Raji (cell line): Measurements from ENCODE around the gene RET.

Experiments used
- POLR2A ChIP-seq: IDR thresholded peaks from 2 replicates; pipeline ENCODE4 v1.6.1; 2011; ENCODE audit warnings: low read depth, low read length, control low read depth; ENCODE audit not compliant: insufficient read depth

RET gene

DNA sequence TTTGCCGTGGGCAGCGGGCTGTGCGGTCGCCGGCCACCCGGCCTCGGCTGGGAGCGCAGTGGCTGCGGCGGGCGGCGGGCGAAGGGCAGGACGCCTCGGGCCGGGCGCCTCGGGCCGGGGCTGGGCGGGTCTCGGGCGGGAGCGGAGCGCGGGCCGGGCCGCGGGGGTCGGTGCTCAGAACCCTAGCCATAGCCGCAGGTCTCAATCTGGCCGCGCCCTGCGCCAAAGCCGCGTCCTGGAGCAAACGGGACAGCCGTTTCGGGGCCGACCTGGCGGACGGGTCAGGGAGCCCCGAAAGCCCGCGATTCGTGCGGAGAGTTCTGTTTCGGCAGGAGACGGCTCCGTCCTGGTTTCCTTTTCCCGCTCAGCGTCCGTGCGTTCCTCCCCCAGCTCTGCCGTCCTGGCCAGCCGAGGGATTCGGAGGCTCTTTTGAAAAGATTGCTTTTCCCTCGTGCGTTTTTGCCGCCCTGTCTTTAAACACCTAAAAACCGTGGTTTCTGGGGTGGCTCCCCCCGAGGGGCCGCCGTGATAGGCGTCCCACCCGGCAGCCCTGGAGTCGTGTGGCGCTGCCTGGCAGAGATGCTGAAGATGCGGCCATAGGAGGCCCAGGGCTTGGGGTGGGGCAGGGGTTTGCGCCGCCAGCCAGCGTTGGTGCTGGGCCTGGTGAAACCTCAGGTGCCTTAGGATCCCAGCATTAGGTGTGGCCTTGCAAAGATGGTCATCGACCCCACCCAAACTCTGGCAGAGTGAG lies 727 bp downstream of the RET start:
- no peak for TF ChIP-seq POLR2A

DNA sequence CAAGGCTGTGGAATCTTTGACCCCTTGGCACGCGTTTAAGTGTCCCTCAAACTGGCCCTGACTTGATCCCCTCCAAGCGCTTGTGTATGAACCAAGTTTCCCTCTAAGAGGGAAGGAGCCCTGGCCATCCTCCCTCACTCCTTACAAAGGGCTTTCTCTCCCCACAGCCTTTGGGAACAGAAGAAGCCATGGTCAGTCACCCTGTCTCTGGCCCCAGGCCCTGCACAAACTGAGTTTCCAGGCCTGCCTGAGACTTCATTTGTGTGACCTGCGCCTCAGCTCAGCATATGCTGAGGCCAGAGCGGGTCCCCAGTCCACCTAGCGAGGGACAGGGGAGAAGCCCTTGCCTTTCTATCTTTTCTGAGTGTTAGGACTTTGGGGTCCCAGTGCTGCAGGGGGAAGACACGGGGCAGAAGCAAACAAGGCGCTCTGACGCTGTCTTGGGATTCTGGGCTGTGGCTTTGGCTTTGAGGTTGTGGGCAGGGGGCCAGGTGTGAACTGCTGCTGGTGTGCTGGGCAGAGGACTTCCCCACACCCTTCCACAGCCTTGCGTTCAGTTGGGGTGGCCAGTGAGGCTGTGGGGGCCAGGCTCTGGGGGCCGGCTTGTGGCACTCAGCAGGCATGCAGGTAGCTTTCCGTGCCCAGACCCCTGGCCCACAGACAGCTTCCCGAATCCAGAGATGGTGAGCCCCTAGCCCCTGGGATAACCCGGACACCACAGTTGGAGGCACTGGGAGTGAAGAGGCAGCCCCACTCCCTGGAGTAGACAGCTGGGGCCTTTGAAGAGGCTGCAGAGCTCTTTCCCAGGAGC lies 1.5 kb downstream of the RET start:
- TF ChIP-seq POLR2A, result no peak

DNA sequence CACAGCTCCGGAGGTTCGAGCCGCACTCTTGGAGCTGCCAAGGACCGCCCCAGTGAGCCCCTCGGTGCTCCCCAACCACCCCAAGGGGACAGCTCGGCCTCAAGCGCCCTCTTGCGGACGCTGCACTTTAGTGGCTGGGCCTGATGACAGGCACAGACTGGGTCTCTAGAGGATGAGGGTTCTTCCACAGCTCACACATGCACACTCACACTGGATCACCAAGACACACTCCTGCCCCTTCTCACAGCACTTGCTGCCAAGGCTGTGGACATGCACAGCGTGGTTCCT lies 2.1 kb downstream of the RET start:
- TF ChIP-seq POLR2A, result no peak

DNA sequence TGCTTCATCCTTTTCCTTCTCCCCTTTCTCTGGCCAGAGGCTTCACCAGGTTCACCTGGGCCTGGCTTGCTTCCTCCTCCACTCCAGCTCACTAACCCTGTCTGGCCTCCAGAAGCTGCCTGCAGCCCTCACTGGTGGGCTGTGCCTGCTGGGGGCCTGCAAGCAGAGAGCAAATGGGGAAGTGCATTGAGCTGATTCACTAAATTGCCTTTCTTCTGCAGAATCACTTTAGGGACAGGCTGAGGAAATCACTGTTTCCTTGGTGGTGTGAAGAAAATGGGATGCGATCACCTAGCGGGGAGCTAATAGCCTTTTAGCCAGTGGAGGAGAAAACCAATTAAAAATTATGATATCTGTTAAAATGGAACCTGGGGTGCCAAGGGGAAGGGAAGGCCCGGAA lies 3.0 kb downstream of the RET start:
- TF ChIP-seq POLR2A, result no peak

DNA sequence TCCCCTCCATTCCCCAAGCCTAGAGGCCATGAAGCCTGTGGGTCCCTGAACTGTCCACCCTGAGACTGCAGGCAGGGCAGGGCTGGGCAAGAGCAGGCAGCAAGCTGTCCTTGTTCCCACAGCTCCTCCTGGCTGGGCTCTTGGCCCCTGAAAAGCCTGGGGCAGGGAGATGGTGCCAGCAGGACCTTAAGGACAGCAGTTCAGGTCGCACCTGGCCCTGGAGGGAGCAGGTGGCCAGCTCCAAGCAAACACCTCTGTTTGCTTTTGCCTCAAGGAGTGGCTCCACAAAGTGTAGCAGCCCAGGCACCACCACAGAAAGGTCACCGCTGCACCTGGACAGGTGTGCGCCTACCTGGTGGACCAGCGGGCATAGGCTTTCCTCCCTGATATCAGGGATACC lies 5.2 kb downstream of the RET start:
- no peak for TF ChIP-seq POLR2A

DNA sequence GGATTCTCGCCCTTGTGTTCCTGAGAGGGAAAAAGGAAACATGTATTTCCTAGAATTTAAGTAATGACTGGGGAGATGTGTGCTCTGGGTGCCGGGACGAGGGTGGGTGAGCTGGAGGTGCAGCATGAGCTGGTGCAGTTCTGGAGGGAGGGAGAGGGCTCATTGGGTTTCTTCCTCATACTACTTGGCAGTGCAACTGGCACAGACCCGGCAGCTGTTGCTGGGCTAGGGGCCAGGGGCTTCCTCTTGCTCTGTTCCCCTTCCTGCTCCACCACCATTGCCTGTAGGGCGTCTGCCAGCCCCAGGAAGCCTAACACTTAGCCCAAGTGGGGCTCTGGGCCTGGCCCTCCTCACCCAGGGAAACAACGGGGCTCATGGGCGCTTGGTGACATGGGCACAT lies 5.9 kb downstream of the RET start:
- TF ChIP-seq POLR2A, result no peak

DNA sequence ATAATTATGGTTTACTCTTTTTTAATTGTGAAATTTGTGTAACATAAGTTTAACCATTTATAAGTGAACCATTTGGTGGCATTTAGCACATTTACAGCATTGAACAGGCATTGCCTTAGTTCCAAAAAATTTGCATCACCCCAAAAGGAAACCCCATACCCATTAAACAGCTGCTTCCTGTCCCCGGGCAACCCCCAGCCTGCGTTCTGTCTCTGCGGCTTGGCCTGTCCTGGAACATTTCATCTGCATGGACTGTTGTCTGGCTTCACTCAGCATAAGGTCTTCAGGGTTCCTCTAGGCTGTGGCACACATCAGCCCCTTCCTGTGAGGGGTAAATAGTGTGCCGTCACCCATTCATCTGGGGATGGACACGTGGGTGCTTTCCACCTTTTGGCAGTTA lies 6.9 kb downstream of the RET start:
- no peak for TF ChIP-seq POLR2A

DNA sequence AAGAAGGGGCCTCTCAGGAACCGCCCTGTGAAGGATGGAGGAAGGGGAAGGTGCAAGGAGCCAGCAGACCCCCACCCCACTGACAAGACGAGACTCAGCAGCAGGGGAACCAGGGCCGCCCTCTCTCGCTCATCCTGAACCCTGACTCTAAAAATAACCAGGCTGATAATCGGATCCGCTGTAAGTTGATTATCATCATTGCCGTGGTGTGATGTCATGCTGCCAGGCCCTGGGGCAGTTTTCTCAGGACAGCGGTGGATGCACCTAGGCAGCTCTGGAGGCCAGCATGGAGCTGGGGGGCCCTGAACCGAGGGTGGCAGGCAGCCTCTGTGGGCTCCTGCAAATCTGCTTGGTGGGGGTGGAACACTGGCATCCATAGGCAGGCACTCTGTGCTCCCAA lies 7.9 kb downstream of the RET start:
- TF ChIP-seq POLR2A, result no peak

DNA sequence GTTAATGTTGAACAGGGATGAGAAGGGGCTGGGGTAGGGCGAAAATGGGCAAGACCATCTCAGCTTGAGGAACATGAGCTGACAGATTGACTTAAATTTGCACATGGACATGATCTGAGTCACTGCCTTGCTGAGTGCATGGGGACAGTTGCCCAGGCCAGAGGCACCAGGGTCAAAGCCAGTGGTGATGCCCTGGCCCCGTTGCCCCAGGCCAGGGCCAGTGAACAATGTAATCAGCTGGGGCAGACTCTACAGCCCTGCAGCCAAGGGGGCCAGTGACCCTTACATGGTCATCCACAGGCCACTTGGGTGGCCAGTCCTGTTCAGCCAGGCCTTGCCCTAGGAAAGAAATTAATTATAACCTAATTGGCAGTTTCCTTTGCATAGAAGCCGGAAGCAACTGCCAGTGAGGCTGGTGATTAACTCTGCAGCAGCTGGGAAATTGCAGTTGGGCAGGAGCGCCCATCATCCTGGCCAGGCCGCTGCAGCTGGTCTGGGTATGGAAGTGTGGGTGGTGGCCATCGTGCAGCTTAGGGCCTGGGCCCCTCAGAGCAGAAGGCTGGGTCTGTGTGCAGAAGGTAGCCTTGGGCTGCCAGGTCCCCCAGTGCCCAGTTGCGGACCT lies 9.6 kb downstream of the RET start:
- no peak for TF ChIP-seq POLR2A

DNA sequence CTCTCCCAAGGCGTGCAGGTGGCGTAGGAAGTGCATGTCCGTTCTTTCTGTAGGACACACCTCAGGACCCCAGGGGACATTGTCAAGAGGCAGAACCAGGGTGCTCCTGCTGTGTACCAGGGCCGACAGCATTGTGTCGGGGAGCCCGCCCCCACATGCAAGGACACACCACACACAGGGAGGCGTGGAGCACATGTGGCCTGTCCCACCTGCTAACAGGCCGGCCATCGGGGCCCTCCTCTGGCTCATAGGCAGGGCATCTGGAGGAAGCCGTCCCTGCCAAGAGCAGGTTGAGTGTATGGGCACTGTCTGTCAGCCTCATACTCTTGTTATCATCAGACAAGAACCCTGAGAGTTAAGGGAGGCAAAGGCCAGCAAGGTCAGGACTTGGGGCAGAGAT lies 12.7 kb downstream of the RET start:
- no peak for TF ChIP-seq POLR2A

DNA sequence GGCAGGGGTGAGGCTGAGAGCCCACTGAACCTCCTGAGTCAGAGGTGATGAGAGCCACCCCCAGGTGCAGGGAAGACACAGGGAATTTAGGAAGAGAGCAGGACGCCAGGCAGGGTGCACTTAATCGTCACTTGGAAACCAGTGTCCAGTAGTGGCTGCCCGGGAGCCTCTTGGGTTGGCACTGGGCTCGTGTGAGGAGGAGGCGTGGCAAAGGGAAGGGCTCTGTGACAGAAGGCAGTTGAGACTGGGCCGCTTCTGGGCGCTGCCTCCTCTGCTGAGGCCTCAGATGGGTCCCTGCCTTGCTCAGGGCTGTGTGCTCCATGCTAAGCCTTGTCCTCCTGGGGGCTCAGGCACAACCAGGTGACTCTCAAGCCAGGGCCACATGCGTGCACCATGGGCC lies 13.3 kb downstream of the RET start:
- no peak for TF ChIP-seq POLR2A

DNA sequence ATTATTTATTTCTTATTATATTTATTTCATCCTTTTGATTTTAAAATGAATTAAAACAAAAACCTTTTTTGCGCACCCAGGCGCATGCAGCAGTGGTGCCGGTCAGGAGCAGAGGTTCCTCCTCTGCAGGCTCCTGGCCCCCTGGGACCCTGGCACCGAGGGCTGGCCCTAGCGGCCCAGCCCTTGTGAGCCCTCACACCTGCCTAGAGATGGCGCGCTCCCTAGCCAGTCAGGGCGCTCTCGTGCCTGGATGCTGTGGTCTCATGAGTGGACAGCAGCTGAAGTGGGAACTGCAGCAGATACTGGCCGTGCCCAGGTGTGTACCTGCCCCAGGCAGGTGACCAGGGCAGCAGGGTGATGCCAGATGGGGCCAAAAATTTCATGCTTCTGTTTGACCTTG lies 13.8 kb downstream of the RET start:
- TF ChIP-seq POLR2A, result no peak

DNA sequence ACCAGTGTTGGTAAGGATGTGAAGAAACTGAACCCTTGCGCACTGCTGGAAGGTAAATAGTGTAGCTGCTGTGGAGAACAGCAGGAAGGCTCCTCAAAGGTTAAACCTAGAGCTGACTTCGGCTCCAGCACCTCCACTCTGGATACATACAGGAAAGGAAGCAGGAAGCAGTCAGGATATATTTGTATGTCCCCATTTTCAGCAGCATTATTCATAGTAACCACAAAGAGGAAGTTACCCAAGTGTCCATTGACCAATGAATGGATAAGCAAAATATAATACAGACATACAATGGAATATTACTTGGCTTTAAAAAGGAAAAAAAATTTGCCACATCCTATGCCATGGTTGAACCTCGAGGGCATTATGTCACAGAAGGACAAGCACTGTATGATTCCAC lies 15.0 kb downstream of the RET start:
- TF ChIP-seq POLR2A, result no peak

DNA sequence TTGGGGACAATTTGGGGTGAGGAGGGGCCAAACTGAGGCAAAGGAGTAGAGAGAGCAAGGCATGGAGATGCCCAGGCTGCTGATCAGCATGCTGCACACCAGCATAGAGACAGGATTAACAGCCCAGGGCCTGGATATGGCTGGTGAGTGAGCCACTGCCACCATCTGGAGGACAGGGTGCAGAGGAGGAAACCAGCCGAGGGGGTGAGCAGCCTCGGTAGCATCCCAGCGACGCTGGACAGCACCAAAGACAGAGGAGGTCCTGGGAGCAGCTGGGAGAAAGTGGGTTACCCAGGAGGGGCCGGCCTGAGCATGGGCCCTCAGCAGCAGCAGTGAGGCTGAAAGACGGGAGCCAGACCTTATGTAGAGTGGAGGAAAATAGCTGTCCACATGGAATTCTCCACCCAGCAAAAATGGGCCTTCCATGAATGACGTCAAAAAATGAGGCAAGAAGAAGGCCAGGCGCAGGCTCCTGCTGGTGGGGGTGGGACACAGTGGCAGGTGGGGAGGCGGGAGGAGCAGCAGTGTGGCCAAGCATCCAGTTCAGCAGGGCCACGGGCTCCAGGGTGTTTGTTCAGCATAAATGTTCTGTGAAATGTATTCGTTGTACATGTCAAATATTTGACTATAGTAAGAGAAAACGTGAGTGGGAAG lies 16.7 kb downstream of the RET start:
- no peak for TF ChIP-seq POLR2A

DNA sequence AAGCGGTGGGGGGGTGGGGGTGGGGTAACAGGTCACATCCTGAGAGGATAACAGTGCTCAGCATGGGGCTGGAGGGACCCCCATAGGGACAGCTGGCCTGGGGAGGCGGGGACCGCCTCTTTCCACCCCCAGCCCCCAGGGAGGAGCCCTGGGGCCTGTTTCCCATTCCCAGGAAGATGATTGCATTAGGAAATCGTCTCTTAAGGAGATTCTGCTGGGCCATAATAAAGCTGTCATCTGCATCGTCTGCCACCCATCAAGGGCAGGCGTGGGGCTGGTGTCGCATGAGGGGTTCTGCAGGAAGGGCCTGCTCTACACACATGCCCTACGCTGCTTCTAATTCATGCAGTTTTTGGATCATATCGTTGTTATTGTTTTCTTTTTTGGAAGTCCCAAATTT lies 17.2 kb downstream of the RET start:
- TF ChIP-seq POLR2A, result no peak

DNA sequence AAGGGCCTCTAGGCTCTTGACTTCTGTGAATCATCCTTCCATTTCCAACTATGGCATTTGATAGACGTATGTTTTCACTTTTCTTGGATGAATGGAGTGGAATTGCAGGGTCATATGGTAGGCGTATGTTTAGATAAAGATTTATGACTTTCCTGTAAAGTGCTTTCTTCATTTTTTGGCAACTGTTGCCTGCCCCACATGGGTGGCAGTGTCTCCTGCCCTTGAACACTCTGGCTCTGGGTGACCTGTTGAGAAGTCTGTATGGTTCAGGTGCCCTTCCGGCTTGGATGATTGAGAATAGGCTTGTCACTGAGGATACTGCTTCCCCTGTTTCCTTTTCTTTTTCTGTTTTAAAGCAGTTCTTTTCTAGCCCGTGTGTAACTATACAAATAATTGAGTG lies 23.1 kb downstream of the RET start:
- TF ChIP-seq POLR2A, result no peak

DNA sequence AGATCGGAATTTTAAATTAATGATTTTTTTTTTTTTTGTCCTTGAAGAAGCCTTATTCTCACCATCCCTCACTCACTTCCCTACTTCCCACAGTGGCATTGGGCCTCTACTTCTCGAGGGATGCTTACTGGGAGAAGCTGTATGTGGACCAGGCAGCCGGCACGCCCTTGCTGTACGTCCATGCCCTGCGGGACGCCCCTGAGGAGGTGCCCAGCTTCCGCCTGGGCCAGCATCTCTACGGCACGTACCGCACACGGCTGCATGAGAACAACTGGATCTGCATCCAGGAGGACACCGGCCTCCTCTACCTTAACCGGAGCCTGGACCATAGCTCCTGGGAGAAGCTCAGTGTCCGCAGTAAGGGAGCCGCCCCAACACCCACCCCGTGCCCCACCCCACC lies 23.5 kb downstream of the RET start:
- TF ChIP-seq POLR2A, result no peak
